T-helper 1 cell treated with Interleukin-12 subunit alpha and Interleukin-12 subunit beta and Interleukin-4 antibody, amounts not matched to agents 30 ng/mL and 1 ng/mL, for 36 hours (primary cell): ENCODE data around the gene POLR2H. TPM values are rescaled to one million over a fixed set of nuclear protein-coding genes. Genes with fewer than 3 reads are reported as not detected.

Source experiments
- intact Hi-C: fragments of 100-400 bp; cut with micrococcal nuclease; formaldehyde crosslinking; loops from one replicate; pipeline ENCODE4 v1.15.1; 2024
- total RNA-seq: library from RNA; stranded (reverse); gene quantifications from 2 replicates; pipeline ENCODE4 v1.2.3, GENCODE V29; 2022

The POLR2H gene
- total RNA-seq, 1 donor from 2014 or later = 89.9 TPM

DNA sequence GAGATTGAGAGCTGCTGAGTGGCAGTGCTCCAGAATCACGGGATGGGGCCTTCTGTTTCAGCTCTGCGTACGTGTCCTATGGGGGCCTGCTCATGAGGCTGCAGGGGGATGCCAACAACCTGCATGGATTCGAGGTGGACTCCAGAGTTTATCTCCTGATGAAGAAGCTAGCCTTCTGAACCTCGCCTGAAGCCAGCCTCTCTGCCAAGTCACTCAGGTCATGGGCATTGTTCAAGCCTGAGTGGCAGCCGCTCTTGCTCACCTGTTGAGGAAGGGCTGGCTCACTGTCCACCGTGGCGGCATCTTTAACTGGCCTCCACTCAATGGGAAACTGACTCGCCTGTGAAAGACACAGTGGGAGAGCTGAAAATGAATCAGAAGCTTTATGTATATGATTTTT, 6.6 kb downstream of the POLR2H start:
- intact Hi-C loops = no loop called here

DNA sequence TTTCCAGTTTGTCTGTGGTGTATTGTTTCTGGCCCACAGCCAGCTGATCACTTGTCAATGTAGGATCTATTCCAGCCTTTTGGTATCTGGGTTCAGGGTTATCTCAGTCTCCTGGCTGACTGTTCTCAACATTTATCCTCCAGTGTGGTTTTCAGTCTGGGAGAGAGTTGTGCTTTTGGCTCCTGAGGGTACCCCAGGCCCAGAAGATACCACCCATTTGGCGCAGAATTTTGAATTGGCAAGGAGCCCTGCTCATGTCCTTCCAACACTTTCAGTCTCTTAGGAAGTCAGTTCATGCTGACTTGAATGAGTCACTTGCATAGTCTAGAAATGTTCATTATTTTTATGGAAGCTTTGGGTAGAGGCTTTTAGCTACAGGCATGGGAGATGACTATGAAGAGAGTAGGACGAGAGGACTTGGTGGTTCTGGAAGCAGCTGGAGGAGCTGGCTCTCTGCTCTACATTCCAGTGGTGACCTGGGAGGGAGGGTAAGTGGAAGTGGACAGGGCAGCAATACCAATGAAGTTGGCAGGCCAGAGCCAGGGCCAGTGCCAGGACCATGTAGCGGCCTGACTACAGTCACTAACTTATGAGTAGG, 7.2 kb downstream of the POLR2H start:
- intact Hi-C loops = no loop called here

DNA sequence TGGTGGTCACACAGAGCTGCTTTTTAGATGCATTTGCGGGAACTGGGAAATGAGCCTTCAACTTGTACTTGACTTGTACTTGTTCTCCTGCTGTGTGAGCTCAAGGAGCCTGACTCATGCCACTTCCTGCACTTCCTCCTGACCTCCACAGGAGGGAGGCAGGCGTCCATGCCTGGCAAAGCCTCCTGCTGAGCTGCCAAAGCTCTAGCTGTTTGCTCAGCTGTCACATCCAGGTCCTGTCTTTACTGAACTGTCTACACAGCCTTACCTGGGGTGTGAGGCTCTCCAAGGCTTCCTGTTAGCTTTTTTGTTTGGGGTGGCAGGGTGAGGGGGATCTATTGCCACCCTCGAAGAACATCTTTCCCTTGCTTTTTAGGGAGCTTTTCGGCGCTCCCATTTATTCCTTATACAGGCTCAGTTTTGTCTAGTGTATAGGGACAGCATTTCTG, 10.1 kb downstream of the POLR2H start:
- intact Hi-C loops = loop anchor here (1.0 to 5.0 kb wide), 5 partner anchors 47 to 406 kb away; no protein-coding TSS in a partner anchor

DNA sequence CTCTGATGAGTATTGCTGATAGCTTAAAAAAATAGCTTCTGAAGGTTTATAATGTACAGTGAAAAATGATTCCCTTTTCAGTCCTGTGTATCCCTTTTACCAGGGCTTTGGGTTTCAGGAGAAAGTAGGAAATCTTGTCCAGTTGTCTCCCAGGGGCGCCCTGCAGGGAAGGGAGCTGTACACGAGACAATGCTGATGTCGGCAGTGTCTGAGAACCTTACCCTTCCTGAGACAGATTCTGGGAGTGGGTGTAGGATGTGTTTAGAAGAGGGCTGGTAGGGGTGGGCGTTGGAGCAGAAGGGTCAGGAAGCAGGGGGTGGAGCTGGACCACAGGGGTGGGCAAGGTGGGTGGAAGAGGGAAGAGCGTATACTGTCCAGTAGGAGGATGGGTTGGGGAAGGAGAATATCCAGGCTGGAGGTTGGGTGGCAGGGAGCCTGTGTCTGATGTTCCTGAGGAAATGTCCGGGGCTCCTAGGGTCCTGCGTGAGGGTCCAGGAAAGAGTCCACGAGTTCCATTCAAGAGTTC, 10.8 kb downstream of the POLR2H start:
- intact Hi-C loops = loop anchor here (5.0 kb wide), 1 partner anchor 405 kb away; no protein-coding TSS in a partner anchor

DNA sequence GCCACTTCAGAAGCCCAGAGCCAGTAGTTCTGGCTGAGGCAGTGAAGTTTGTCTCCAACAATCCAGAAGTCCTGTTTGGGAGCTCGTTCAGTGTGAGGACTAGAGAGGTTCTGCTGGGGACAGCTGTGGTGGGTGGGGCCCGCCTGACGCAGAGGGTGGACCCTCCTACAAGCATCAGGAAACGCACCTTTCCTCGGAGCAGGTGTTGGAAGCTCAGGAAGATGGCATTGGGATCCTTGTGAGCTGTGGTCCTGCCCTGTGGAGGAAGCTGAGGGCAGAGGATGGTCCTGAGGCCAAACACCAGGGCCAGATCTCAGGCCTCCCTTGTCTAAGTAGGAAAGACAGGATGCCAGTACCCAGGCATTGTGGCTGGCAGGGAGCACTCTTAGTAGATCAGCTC, 11.4 kb downstream of the POLR2H start:
- intact Hi-C loops = loop anchor here (5.0 kb wide), 1 partner anchor 404 kb away; no protein-coding TSS in a partner anchor

DNA sequence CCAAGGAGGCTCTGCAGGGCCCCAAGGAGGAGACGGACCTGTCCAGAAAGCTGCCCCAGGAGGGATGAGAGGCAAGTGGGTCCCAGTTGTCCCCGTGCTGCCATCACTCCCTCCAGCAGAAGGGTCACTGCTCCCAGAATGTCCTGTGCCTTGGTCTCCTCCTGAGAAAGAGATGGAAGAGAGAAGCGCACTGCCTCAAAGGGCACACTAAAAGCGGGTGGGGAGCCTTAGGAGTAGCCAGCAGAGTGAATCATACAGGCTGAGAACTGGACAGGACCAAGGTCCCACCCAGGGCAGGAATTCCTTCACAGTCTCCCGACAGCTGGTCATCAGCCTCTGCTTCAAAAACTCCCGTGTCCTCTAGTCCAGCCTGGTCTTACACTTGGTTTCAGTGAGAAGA, 11.9 kb downstream of the POLR2H start:
- intact Hi-C loops = loop anchor here (5.0 kb wide), 1 partner anchor 404 kb away; no protein-coding TSS in a partner anchor

DNA sequence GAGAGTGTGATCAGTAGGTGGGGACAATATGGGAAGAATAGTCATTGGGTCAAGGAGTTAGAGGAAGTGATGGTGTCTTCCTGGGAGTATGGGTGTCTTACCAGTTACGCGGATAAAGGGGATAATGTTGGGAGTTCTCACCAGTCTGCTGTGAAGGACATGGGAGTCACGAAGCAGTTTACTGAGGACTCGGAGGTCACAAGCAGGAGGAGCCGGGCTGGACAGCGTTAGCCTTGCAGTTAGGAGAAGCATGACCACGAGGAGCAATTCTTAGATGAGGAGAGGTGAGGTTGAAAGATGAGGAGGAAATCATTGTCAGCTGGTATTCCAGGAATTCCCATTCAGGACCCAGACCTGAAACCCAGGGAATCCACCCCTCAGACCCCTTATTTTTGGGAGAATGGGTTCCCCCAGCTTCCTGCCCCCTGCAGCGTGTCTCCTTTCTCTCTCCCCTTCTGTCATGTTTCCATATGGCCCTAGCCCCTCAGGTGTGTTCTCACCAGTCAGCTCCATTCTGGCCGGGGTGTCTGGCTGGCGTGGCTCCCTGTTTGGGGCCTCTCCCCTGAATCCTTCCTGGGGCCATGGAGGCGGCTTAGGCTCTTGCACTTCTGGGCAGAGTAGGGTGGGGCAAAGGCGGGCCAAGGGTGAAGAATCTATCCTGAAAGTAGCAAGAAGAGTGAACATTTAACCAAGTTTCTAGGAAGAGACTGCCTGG, 14.4 kb downstream of the POLR2H start:
- intact Hi-C loops = no loop called here

DNA sequence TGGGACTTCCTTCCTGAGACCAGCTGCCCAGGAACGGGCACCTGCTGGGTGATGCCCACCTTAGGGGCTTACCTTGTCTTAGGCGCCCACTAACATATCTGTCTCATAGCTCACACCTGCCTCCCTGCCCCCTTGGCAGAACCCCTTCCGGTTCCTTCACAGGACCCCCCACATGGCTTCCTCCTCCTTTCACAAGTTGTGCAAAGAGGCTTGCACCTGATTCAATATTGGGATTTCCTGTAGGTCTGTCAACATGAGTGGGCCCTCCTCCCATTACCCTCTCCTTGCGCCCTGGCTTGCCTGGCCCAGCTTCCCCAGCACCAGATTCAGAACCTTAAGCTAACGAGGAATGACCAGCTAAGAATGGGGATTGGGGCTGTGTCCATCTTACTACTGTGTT, 15.9 kb downstream of the POLR2H start:
- intact Hi-C loops = no loop called here

DNA sequence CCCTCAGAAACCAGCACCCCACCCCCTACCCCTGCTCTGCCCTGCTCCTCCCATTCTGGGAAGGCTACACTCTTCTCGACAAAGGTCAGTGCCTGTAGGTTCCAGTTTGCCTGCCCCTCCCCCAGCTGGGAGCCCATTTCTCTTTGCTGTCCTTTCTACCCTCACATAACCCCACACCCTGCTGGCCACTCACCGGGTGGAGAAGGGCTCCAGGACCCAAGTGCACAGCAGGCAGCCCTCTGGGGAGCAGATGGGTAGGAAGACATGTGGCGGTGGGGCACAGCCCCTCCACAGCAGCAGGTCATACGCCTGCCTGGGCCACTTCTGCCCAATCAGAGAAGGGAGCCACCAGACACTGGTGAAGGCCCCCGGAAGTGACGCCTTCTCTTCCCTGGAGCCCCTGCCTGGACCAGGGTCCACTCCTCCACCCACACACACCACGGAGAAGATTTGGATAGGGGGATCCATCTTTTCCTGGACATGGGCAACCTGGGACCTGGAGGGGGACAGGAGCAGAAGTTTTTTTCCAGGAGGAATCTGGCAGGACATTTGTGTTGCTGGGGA, 16.5 kb downstream of the POLR2H start, which contains the start of gene THPO:
Gene THPO (minus strand): TSS at position 326 of the 564 bp plus-strand sequence. CDS start 1,948 bp downstream, outside the sequence.
- intact Hi-C loops = no loop called here

DNA sequence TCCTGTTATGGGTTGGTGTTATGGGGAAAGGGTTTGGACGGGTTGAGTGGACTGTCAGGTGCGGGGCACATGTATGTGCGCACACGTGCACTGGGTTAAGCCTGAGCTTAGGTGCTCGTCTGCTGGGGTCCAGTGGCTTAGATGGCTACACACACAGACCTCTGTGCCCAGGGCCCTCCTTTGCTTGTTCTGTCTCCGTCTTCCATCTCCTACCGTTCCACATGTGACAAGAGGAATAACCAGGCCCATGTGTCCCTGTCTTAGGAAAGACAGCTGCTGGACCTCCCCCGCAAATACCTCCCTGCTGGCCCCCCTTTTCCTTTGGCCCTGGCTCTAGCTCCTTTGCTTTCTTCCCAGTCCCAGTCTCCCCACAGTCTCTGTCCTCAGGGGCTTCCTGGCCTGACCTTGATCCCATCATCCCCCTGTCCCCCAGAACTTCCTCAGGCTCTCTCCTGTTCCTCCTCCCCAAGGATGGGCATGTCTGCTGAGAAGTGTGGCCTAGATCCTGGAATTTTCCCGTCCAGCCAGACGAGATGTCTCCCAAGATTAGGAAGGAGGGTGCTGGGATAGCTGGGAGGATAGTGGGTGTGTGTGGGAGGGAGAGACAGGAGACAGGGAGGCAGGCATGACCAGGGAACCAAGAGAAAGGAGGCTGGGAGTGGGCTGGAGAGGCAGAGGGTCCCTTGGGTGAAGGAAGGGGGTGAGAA, 17.3 kb downstream of the POLR2H start:
- intact Hi-C loops = no loop called here

DNA sequence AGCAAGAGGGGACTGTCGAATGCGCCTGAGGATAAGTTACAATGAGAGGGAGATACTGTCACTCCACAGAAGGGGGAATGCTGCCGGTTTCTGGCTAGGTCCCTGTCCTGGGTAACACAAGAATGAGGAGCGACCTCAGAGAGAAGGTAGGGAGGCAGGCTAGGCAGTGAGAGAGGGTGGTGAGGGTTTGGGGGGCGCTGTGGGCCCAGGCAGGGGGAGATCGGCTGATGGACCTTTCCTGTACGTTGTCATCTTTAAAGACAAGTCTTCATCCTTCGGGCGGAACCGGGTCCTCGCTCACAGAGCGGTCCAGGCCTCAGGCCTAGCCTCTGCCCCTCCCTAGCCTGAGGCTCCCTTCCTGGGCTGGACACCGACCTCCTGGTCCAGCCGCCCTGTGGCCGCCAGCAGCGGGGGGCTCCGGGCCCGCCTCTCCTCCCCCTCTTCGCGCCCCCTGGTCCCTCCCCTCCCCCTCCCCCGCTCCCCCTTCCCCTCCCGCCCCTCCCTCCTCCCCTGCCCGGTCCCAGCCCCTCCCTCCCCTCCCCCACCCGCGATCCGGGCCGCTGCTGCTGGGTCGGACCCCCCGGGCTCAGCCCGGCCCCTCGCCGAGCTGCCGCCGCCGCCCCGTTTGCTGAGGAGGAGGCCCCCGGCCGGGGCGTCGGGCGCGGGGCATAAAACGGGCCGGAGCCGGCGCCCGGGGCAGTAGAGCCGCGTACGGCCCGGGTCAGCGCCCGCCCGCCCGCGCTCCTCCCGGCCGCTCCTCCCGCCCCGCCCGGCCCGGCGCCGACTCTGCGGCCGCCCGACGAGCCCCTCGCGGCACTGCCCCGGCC, 18.1 kb downstream of the POLR2H start, which contains the start of gene CHRD:
Gene CHRD (plus strand): TSS at position 697 of the 827 bp plus-strand sequence. CDS start 265 bp downstream, outside the sequence.
- intact Hi-C loops = no loop called here

DNA sequence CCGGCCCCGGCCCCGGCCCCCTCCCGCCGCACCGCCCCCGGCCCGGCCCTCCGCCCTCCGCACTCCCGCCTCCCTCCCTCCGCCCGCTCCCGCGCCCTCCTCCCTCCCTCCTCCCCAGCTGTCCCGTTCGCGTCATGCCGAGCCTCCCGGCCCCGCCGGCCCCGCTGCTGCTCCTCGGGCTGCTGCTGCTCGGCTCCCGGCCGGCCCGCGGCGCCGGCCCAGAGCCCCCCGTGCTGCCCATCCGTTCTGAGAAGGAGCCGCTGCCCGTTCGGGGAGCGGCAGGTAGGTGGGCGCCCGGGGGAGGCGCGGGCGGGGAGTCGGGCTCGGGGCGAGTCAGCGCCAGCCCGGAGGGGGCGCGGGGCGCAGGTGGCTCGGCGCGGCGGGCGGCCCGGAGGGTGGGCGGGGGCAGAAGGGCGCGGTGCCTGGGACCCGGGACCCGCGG, 18.7 kb downstream of the POLR2H start:
- intact Hi-C loops = no loop called here

DNA sequence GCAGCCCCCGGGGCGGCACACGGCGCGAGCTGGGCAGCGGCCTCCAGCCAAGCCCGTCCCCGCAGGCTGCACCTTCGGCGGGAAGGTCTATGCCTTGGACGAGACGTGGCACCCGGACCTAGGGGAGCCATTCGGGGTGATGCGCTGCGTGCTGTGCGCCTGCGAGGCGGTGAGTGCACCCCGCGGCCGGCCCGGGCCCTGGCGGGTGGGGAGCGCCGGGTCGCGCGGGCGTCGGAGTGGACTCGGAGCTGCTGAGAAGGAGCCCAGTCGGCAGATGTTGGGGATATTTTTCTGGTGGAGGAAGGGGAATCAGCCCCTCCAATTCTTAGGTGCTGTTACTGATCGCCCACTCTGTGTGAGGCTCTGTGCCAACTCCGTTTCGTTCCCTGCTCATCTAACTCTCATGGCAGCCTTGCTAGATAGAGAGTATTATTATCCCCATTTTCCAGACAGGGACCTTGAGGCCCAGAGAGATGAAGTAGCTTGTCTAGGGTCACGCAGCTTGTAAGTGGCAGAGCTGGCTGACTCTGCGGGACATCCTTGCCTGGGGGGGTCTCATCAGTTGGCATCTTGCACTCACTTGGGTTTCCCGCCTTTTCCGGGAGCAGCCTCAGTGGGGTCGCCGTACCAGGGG, 19.2 kb downstream of the POLR2H start:
- intact Hi-C loops = no loop called here

DNA sequence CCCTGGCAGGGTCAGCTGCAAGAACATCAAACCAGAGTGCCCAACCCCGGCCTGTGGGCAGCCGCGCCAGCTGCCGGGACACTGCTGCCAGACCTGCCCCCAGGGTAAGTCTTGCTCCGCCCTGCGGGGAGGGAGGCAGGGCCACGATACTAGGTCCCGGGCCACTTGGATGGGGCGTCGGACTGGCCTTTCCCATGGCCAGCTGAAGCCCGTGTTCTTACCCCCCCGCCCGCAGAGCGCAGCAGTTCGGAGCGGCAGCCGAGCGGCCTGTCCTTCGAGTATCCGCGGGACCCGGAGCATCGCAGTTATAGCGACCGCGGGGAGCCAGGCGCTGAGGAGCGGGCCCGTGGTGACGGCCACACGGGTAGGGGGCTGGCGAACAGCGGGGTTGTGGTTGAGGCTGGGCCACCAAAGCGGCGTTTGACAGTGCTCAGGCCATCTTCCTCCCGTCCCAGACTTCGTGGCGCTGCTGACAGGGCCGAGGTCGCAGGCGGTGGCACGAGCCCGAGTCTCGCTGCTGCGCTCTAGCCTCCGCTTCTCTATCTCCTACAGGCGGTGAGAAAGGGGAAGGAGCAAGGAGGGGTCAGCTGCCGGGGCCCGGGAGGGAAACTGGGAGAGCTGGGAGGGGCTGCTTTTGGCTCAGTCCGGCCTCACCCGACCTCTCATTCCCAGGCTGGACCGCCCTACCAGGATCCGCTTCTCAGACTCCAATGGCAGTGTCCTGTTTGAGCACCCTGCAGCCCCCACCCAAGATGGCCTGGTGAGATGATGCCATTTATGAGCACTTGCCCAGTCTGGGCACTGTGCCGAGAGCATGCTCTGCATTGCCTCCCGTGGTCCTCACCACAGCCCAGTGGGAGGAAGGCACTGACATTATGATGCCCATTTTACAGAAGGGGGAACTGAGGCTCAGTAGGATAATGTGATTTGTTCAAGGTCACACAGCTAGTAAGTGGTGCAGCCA, 20.0 kb downstream of the POLR2H start:
- intact Hi-C loops = no loop called here

DNA sequence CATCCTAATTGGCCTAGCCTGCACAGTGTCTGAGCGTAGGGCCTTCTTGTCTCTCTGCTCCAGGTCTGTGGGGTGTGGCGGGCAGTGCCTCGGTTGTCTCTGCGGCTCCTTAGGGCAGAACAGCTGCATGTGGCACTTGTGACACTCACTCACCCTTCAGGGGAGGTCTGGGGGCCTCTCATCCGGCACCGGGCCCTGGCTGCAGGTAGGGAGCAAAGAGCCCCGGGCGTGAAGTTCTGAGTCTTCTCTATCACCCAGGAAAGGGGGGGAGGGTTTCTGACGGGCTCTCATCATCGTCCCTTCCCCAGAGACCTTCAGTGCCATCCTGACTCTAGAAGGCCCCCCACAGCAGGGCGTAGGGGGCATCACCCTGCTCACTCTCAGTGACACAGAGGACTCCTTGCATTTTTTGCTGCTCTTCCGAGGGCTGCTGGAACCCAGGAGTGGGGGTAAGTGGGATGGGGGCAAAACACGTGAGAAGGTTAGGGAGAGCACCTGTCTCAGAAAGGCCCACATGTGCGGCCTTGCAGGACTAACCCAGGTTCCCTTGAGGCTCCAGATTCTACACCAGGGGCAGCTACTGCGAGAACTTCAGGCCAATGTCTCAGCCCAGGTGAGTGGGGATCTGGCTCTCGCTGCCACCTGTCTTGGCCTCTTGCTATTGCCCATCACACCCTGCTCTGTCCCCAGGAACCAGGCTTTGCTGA, 21.0 kb downstream of the POLR2H start:
- intact Hi-C loops = no loop called here

DNA sequence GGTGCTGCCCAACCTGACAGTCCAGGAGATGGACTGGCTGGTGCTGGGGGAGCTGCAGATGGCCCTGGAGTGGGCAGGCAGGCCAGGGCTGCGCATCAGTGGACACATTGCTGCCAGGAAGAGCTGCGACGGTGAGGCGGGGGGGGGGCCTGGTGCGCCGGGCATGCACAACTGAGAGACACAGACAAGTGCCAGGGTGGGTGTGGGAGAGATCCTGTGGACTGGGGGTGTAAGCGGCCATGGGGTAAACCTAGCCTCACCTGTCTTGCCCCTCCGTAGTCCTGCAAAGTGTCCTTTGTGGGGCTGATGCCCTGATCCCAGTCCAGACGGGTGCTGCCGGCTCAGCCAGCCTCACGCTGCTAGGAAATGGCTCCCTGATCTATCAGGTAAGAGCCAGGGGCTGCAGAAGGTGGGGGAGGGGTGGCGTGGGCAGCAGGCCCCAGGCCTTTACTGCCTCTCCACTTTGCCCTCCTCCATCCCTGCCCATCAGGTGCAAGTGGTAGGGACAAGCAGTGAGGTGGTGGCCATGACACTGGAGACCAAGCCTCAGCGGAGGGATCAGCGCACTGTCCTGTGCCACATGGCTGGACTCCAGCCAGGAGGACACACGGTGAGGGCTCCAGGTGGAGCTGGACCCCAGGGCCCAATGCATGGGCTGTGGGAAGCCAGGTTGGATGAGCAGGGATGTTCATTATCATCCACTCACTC, 21.7 kb downstream of the POLR2H start:
- intact Hi-C loops = no loop called here

DNA sequence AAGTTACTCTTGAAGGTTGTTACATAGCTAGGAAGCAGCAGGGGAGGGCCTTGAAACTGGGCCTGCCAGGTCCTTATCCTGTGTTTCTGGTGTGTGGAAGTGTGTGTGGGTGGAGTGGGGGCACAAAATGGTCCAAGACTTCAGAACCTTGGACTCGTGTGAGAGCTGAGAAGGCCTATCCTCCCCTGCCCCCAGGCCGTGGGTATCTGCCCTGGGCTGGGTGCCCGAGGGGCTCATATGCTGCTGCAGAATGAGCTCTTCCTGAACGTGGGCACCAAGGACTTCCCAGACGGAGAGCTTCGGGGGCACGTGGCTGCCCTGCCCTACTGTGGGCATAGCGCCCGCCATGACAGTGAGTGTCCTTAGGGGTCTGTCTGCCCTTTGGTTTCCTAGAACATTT, 22.8 kb downstream of the POLR2H start:
- intact Hi-C loops = no loop called here
